HCT116 (cell line): Measurements from ENCODE around the gene BICRAL. TPM values are rescaled to one million over a fixed set of nuclear protein-coding genes. Genes with fewer than 3 reads are reported as not detected.

Source experiments
- ATAC-seq: fragments of 200-7000 bp; cut with Tn5 transposase; 2 replicates; pipeline ENCODE4 v1.9.1; 2020; ENCODE audit warnings: mild to moderate bottlenecking, moderate library complexity
- BruUV-seq: library from RNA; stranded (reverse); fragments of 400-500 nt; replicated peaks from 2 replicates; lab custom pipeline; 2021; lab: Mats Ljungman, UMichigan
- CTCF ChIA-PET: fragments of 300-600 bp; sonication (Branson Sonifier 250); formaldehyde crosslinking; loops from one replicate; lab custom pipeline; 2021; ENCODE audit warnings: antibody characterized with exemption; lab: Charles Lee
- POLR2A ChIA-PET: fragments of 300-600, 350-600 bp; sonication (Branson Sonifier 250); formaldehyde crosslinking; loops from one replicate; lab custom pipeline; 2021; ENCODE audit warnings: antibody characterized with exemption; lab: Charles Lee
- RAD21 ChIA-PET, 2 experiments: fragments of 300-600 bp; sonication (Branson Sonifier 250); formaldehyde crosslinking; loops; one replicate each; lab custom pipeline; 2023; ENCODE audit warnings: low total read pairs in 2 of 2; ENCODE audit not compliant: uncharacterized antibody in 2 of 2, unreplicated experiment in 2 of 2, low non-redundant PET in 1 of 2; lab: Charles Lee
- DNase-seq: peaks from one replicate; pipeline ENCODE4 v3.0.0-alpha.2; 2010; ENCODE audit warnings: low read depth, low spot score
- H2AFZ ChIP-seq: fragments of 200-600 bp; shearing (Covaris generic), sonication (generic); 2 replicates; pipeline ENCODE4 v1.6.1; 2017; ENCODE audit warnings: low read depth, mixed run types, mixed read lengths, antibody characterized with exemption, low read length; ENCODE audit not compliant: poor library complexity, severe bottlenecking
- H3K27ac ChIP-seq: 2 replicates; pipeline ENCODE4 v1.5.1; 2012; ENCODE audit warnings: low read depth, low read length
- H3K27me3 ChIP-seq: fragments of 200-600 bp; sonication (generic); 2 replicates; pipeline ENCODE4 v1.6.1; 2016; ENCODE audit warnings: mixed run types, low read length, mixed read lengths; ENCODE audit not compliant: insufficient read depth
- H3K36me3 ChIP-seq, 2 experiments: fragments of 200-500 bp in 1 of 2; fragments of 200-600 bp in 1 of 2; sonication (Bioruptor generic) in 1 of 2; sonication (generic) in 1 of 2; 2 replicates each; pipeline versions ENCODE4 v1.5.1 to v1.6.1; 2014 to 2016; ENCODE audit warnings: low read length in 2 of 2, inconsistent platforms in 1 of 2, mixed read lengths in 1 of 2, mixed run types in 1 of 2; ENCODE audit not compliant: insufficient read depth in 2 of 2, control insufficient read depth in 1 of 2
- H3K4me1 ChIP-seq, 2 experiments: fragments of 200-600 bp in 1 of 2; sonication (generic) in 1 of 2; 2 replicates each; pipeline versions ENCODE4 v1.5.1 to v1.6.1; 2012 to 2017; ENCODE audit warnings: low read length in 2 of 2, inconsistent platforms in 1 of 2, mild to moderate bottlenecking in 1 of 2, mixed read lengths in 1 of 2, mixed run types in 1 of 2, moderate library complexity in 1 of 2; ENCODE audit not compliant: insufficient read depth in 2 of 2, control insufficient read depth in 1 of 2
- H3K4me2 ChIP-seq: fragments of 200-600 bp; sonication (generic); 2 replicates; pipeline ENCODE4 v1.6.1; 2017; ENCODE audit warnings: mixed run types, low read length, mixed read lengths
- H3K4me3 ChIP-seq, 2 experiments: fragments of 200-600 bp in 1 of 2; sonication (generic) in 1 of 2; replicated peaks in 1 of 2; 2 replicates each; pipeline ENCODE4 v1.5.1; 2011 to 2016; ENCODE audit warnings: low read length in 2 of 2, control low read depth in 1 of 2, low read depth in 1 of 2, mild to moderate bottlenecking in 1 of 2, mixed read lengths in 1 of 2, mixed run types in 1 of 2
- H3K79me2 ChIP-seq: fragments of 200-600 bp; sonication (generic); 2 replicates; pipeline ENCODE4 v1.6.1; 2017; ENCODE audit warnings: mild to moderate bottlenecking, mixed run types, low read length, moderate library complexity, mixed read lengths; ENCODE audit not compliant: insufficient read depth
- H3K9ac ChIP-seq: fragments of 200-600 bp; sonication (generic); 2 replicates; pipeline ENCODE4 v1.6.1; 2016; ENCODE audit warnings: low read length, mixed read lengths
- H3K9me2 ChIP-seq: fragments of 200-600 bp; sonication (generic), shearing (Covaris generic); 2 replicates; pipeline ENCODE4 v1.6.1; 2017; ENCODE audit warnings: mixed run types, mild to moderate bottlenecking, moderate library complexity; ENCODE audit not compliant: insufficient read depth
- H3K9me3 ChIP-seq, 2 experiments: fragments of 200-500 bp in 1 of 2; fragments of 200-600 bp in 1 of 2; sonication (Bioruptor generic) in 1 of 2; sonication (generic) in 1 of 2; 2 replicates each; pipeline ENCODE4 v1.6.1; 2014 to 2017; ENCODE audit warnings: low read length in 2 of 2, mixed read lengths in 2 of 2, inconsistent platforms in 1 of 2, low read depth in 1 of 2, mild to moderate bottlenecking in 1 of 2, mixed run types in 1 of 2, moderate library complexity in 1 of 2; ENCODE audit not compliant: control insufficient read depth in 1 of 2, insufficient read depth in 1 of 2
- H4K20me1 ChIP-seq: fragments of 200-600 bp; sonication (generic), shearing (Covaris generic); 2 replicates; pipeline ENCODE4 v1.6.1; 2017; ENCODE audit warnings: mixed run types, mild to moderate bottlenecking, moderate library complexity; ENCODE audit not compliant: insufficient read depth
- CBX3 ChIP-seq: IDR thresholded peaks from 2 replicates; pipeline ENCODE4 v1.6.1; 2012; ENCODE audit warnings: low read depth
- EGR1 ChIP-seq: IDR thresholded peaks from 2 replicates; pipeline ENCODE4 v1.6.1; 2012; ENCODE audit warnings: low read depth
- EZH2 ChIP-seq: fragments of 200-600 bp; sonication (generic); IDR thresholded peaks from 2 replicates; pipeline ENCODE4 v1.6.1; 2017; ENCODE audit warnings: antibody characterized with exemption, mixed run types
- EZH2phosphoT487 ChIP-seq: fragments of 200-600 bp; IDR thresholded peaks from 2 replicates; pipeline ENCODE4 v1.6.1; 2018; ENCODE audit warnings: antibody characterized with exemption, borderline replicate concordance
- JUND ChIP-seq: IDR thresholded peaks from 2 replicates; pipeline ENCODE4 v1.6.1; 2012
- MAX ChIP-seq: IDR thresholded peaks from 2 replicates; pipeline ENCODE4 v1.6.1; 2012
- POLR2AphosphoS5 ChIP-seq: IDR thresholded peaks from 2 replicates; pipeline ENCODE4 v1.6.1; 2011; ENCODE audit warnings: mild to moderate bottlenecking, low read depth, low read length, moderate library complexity
- RAD21 ChIP-seq: IDR thresholded peaks from 2 replicates; pipeline ENCODE4 v1.6.1; 2012; ENCODE audit warnings: low read depth, mild to moderate bottlenecking
- SP1 ChIP-seq: IDR thresholded peaks from 2 replicates; pipeline ENCODE4 v1.6.1; 2012; ENCODE audit warnings: low read depth
- YY1 ChIP-seq: IDR thresholded peaks from 2 replicates; pipeline ENCODE4 v1.6.1; 2011; ENCODE audit warnings: low read length, low read depth, moderate library complexity, mild to moderate bottlenecking; ENCODE audit not compliant: insufficient replicate concordance; ENCODE audit errors: extremely low read depth
- ZNF274 ChIP-seq: fragments of 200-500 bp; sonication (Bioruptor generic); IDR thresholded peaks from 2 replicates; pipeline ENCODE4 v1.6.1; 2014; ENCODE audit warnings: mild to moderate bottlenecking, low read depth, low read length, inconsistent platforms
- intact Hi-C: fragments of 100-400 bp; cut with micrococcal nuclease; formaldehyde crosslinking; loops from 2 replicates; pipeline ENCODE4 v1.10.0; 2022
- total RNA-seq: library from RNA; stranded (reverse); gene quantifications from one replicate; pipeline ENCODE4 v1.2.1, GENCODE V29; 2021; ENCODE audit not compliant: unreplicated experiment
- TF ChIP-seq, protein P1 (sequence below), 3 experiments: fragments of 200-600 bp in 1 of 3; sonication (generic) in 1 of 3; IDR thresholded peaks in 2 of 3; conservative IDR thresholded peaks in 1 of 3; 2 replicates each; pipeline ENCODE4 v1.5.1; 2012 to 2017; ENCODE audit warnings: low read depth in 2 of 3, low read length in 2 of 3, antibody characterized with exemption in 1 of 3, borderline replicate concordance in 1 of 3, control low read depth in 1 of 3, mild to moderate bottlenecking in 1 of 3, mixed read lengths in 1 of 3, mixed run types in 1 of 3, moderate library complexity in 1 of 3; ENCODE audit not compliant: insufficient read depth in 1 of 3

Gene BICRAL
- total RNA-seq, 1 experiment from 2014 or later, result 14.9 TPM

DNA sequence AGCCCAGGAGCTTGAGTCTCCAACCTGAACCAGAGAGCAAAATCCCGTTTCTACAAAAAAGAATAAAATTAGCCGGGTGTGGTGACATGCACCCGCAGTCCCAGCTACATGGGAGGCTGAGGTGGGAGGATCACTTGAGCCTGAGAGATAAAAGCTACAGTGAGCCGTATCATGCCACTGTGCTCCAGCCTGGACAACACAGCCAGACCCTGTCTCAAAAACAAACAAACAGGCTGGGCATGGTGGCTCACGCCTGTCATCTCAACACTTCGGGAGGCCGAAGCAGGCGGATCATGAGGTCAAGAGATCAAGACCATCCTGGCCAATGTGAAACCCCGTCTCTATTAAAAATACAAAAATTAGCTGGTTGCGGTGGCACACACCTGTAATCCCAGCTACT, 122.6 kb downstream of the BICRAL start:
- no peak for DNase-seq
- Histone ChIP-seq H3K79me2 (no peaks in the 10 kb centered on the region), H3K27me3 (no peaks in the 10 kb centered on the region), H3K9me3 (no peaks in the 10 kb centered on the region), H2AFZ (no peak overlapping the region), H3K4me3 (no peak overlapping the region), H3K4me1 (peaks cover 0 to 11% of the 10 kb centered on the region in 2 experiments; a peak in 3 of 4 replicates), H3K9me2 (no peaks in the 10 kb centered on the region), H3K9ac (no peak overlapping the region), H3K4me2 (no peak overlapping the region), H4K20me1 (no peaks in the 10 kb centered on the region), H3K27ac (no peak overlapping the region), H3K36me3 (no peaks in the 10 kb centered on the region)
- ChIA-PET POLR2A (no interaction called here), CTCF (interaction anchor here (0.7 kb wide), 1 partner anchor 24 kb away, joined by 3 read pairs; no protein-coding TSS in a partner anchor), RAD21 (no interaction called here)
- intact Hi-C loops, result loop anchor here (5.0 kb wide), 2 partner anchors 593 to 763 kb away; no protein-coding TSS in a partner anchor
- no peak for TF ChIP-seq YY1
- no peak for TF ChIP-seq EGR1
- TF ChIP-seq RAD21, result no peak
- no peak for TF ChIP-seq POLR2AphosphoS5
- no peak for TF ChIP-seq JUND
- no peak for ATAC-seq
- BruUV-seq, result no TSS peak

DNA sequence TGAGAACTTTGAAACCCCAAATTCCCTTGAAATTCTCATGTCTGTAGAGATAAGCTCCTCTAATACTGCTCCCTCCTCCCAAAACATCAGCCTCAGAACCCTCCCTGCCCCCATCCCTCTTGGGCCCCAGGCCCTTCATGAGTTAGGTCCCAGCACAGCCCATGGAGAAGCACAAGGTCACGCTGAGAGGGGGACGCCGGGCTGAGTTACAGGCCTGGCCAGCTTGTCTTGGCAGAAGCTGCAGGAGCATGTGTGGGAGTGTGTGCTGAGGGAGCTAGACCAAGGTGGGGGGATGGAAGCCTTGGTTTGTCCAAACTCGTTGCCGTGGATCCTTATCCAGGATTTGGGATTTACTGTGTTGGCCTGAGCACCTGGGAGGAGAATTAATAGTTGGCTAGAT, 125.5 kb downstream of the BICRAL start:
- H3K4me2 ChIP-seq, result no peak overlapping the region
- TF ChIP-seq JUND (no peak), EZH2 (no peak), CBX3 (no peak), ZNF274 (no peak), MAX (no peak), SP1 (no peak), RAD21 (no peak), YY1 (no peak), EZH2phosphoT487 (no peak)
- TF ChIP-seq, protein P1, sequence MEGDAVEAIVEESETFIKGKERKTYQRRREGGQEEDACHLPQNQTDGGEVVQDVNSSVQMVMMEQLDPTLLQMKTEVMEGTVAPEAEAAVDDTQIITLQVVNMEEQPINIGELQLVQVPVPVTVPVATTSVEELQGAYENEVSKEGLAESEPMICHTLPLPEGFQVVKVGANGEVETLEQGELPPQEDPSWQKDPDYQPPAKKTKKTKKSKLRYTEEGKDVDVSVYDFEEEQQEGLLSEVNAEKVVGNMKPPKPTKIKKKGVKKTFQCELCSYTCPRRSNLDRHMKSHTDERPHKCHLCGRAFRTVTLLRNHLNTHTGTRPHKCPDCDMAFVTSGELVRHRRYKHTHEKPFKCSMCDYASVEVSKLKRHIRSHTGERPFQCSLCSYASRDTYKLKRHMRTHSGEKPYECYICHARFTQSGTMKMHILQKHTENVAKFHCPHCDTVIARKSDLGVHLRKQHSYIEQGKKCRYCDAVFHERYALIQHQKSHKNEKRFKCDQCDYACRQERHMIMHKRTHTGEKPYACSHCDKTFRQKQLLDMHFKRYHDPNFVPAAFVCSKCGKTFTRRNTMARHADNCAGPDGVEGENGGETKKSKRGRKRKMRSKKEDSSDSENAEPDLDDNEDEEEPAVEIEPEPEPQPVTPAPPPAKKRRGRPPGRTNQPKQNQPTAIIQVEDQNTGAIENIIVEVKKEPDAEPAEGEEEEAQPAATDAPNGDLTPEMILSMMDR (IDR thresholded peaks at IDR 0.05 in 2 of 3, conservative IDR thresholded peaks at IDR 0.05 in 1 of 3; ENCODE audit: borderline replicate concordance in 1 of 3, insufficient read depth in 1 of 3, low read depth in 2 of 3, low read length in 2 of 3), result no peak
- H3K27me3 ChIP-seq, result no peaks in the 10 kb centered on the region
- H3K27ac ChIP-seq, result no peak overlapping the region
- no peaks in the 10 kb centered on the region for H3K9me2 ChIP-seq
- no peaks in the 10 kb centered on the region for H3K36me3 ChIP-seq
- no TSS peak for BruUV-seq
- intact Hi-C loops, result no loop called here
- no peak overlapping the region for H3K9ac ChIP-seq
- ChIA-PET POLR2A (no interaction called here), RAD21 (no interaction called here), CTCF (no interaction called here)
- H2AFZ ChIP-seq, result no peak overlapping the region
- no peak overlapping the region for H3K4me3 ChIP-seq
- DNase-seq, result no peak
- no peaks in the 10 kb centered on the region for H3K79me2 ChIP-seq
- no peaks in the 10 kb centered on the region for H4K20me1 ChIP-seq
- H3K9me3 ChIP-seq, result no peaks in the 10 kb centered on the region
- no peaks in the 10 kb centered on the region for H3K4me1 ChIP-seq
- no peak for ATAC-seq
